HS-5 (cell line): ENCODE measurements around the gene PHACTR2.
"Not testable (repeated sequence)": the region's sequence is repeated elsewhere in the genome, so short reads cannot be mapped to it uniquely, and the experiment has no call there.

Source experiments
- DNase-seq: peaks from one replicate; pipeline ENCODE4 v3.0.0-alpha.2; 2012; ENCODE audit warnings: low read depth

PHACTR2 gene

DNA sequence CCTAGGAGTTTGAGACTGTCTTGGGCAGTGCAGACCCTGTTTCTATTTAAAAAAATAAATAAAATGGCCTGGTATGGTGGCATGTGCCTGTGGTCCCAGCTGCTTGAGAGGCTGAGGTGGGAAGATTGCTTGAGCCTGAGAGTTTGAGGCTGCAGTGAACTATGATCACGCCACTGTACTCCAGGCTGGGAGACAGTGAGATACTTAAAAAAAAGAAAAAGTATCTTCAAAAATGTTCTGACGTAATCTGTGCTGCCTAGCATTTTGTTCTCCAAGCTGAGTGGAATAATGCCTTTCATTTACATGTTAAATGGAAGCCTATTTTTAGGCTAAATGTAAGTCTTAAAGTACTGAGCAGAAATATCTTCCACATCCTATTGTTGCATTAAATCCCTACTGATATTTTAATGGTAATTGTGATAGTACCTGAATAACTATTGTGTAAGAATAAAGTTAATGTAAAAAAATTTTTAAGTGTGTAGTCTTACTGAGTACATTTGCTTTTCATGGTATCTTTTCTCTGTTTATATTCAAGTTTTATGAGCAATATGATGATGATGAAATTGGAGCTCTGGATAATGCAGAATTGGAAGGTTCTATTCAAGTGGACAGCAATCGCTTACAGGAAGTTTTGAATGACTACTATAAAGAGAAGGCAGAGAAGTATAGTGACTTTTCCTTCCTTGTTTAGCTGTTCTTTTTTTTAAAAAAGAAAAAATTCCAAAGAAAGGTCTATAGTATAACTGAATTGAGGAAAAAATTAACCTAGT, 182.3 kb downstream of the PHACTR2 start:
- no peak for DNase-seq

DNA sequence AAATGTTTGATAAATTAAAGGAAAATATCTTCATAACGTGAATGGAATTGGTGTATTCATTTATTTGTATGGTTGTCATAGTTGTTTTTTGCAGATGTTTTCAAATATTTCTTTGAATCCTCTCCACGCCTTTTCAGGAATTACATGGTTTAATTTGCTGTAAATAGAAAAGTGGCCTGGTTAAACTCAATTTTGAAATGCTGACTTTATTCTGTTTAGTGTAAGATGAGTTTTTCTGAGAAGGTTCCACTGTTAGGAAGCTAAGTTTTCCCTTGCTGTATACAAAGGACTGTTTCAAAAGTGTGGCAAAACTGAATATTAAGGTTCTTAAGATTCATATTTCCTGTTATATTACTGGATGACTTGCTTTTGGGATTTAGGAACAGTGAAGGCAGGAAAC, 186.0 kb downstream of the PHACTR2 start:
- DNase-seq, result no peak

DNA sequence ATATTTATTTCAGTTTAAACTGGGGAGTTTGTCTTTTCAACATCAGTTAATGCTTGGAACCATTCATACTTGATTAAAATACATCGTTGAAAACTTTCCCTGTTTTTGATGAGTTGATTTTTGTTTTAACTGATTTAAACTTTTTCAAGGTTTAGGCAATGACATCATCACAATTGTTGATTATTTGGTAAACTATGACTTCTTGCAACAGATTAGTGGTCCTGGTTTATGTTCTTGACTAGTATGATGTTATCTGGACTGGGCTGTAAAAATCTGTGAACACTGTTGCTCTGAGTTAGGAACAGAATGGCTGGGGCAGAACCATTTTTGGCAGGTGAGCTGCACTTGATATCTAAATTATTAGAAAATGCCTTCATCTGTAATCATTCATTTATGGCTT, 186.5 kb downstream of the PHACTR2 start, which contains the start of gene ZC2HC1B:
Gene ZC2HC1B (plus strand): TSS at position 241 of the 400 bp plus-strand sequence. CDS start 66 bp downstream, at position 307.
- no peak for DNase-seq

DNA sequence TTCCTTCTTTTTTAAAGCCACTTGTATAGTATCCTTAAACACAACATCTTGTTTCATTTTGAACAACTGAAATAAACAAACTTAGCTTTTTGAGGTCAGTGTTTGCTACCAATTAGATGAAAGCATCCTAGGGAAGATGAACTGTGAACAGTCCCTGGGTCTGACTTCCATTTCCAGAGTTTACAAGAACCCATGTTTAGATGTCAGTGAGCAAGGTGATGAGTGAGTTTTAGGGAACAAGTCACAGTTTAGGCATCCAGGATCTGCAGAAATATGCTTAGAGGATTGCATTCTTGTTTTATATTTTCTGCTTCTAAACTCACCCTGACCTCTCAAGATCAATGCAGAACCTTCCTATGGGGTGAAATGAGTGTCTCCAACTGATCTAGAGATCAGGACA, 189.5 kb downstream of the PHACTR2 start:
- no peak for DNase-seq

DNA sequence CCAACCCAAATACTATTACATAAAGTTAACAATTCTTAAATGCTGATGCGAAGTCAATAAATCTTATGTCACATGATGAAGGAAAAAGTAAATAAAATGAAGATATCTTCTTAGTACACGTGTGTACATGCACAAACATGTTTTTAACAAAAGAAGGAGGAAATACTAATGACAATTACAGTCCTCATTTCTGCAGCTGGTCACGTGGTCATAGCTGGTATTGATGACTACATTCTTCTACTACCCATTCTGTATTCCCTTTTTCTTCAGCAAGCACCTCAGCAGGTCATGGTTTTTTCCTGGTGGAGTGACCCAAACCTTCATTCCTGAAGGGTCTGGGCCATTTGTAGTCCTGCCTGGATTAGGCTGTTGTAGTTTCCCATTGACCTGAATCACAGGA, 191.0 kb downstream of the PHACTR2 start:
- DNase-seq, result not testable (repeated sequence)

DNA sequence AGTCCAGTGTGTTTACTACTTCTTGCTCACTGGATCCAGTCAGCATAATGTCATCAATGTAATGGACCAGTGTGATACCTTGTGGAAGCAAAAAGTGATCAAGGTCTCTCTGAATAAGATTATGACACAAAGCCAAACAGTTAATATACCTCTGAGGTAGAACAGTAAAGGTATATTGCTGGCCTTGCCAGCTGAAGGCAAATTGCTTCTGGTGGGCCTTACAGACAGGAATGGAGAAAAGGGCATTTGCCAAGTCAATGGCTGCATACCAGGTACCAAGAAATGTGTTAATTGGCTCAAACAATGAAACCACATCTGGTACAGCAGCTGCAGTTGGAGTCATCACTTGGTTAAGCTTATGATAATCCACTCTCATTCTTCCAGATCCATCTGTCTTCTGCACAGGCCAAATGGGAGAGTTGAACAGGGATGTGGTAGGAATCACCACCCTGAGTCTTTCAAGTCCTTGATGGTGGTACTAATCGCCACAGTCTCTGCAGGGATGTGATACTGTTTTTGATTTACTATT, 193.5 kb downstream of the PHACTR2 start:
- not testable (repeated sequence) for DNase-seq

DNA sequence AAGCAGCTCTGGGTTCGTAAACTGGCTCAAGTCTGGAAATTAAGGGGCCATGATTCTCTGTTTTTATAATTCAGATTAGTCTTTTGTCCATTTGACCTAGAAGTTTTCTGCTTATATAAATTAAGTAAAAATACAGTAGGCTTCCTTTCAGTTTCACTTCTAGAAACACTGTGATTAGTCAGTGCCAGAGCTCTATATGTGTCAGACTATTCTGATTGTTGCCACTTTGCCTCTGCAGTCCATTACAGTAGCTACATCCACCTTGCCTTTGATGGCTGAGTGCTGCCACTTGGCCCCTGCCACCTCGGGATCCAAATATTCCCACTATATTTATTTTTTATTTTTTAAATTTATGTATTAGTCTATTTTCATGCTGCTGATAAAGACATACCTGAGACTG, 194.4 kb downstream of the PHACTR2 start:
- no peak for DNase-seq

DNA sequence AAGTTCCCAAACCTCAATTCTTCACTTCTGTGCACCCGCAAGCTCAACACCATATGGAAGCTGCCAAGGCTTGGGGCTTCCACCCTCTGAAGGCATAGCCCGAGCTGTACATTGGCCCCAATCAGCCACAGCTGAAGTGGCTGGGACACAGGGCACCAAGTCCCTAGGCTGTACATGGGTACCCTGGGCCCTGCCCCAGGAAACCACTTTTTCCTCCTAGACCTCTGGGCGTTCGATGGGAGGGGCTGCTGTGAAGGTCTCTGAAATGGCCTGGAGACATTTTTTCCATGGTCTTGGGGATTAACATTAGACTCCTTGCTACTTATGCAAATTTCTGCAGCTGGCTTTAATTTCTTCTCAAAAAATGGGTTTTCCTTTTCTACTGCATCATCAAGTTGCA, 195.8 kb downstream of the PHACTR2 start:
- DNase-seq, result not testable (repeated sequence)

DNA sequence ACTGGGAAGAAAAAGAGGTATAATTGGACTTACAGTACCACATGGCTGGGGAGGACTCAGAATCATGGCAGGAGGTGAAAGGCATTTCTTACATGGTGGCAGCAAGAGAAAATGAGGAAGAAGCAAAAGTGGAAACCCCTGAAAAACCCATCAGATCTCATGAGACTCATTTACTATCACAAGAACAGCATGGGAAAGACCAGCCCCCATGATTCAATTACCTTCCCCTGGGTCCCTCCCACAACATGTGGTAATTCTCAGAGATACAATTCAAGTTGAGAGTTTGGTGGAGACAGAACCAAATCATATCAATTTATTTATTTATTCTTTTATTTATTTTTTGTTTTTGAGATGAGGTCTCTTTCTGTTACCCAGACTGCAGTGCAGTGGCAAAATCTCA, 196.7 kb downstream of the PHACTR2 start:
- DNase-seq, result not testable (repeated sequence)

DNA sequence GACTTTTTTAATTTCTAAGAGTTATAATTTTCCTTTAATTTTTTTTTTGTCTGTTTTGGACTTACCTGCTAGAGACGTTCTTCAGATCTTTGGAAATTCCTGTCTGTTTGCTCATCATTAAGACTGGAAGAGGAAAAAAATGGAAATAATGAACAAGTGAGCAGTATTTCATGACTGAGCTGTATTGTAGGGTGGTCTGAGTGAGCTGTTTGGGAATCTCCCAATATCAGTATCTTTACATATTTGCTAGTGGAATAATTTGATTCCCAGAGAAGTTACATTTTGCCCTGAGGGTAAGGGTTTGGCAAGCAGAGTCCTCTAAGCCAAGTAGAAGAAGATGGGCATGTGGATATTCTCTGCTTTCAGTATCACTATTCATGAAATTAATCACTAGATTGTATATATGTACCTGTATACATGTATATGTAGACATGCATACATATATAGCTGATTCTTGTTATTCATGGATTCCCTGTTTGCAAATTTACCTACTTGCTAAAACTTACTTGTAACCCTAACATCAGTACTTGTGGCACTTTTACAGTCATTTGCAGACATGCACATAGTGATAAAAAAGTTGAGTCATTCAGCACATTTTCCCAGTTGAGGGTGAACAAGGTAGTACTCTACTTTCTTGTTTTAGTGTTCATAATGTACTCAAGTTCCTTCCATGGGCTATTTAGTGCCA, 200.0 kb downstream of the PHACTR2 start:
- DNase-seq, result no peak

DNA sequence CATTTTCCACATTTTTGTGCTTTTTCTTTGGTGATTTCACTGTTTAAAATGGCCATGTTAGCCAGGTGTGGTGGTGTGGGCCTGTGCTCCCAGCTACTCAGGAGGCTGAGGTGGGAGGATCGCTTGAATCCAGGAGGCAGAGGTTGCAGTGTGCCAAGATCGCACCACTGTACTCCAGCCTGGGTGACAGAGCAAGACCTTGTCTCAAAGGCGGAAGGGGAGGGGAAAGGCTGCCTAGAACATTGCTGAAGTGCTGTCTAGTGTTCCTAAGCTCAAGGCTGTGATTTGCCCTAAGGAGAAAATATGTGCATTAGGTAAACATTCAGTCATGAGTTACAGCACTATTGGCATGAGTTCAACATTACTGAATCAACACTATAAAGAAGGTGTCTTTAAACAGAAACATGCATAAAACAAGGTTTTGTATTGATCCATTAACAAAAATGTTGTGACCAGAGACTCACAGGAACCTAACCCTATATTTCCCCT, 200.6 kb downstream of the PHACTR2 start:
- DNase-seq, result no peak

DNA sequence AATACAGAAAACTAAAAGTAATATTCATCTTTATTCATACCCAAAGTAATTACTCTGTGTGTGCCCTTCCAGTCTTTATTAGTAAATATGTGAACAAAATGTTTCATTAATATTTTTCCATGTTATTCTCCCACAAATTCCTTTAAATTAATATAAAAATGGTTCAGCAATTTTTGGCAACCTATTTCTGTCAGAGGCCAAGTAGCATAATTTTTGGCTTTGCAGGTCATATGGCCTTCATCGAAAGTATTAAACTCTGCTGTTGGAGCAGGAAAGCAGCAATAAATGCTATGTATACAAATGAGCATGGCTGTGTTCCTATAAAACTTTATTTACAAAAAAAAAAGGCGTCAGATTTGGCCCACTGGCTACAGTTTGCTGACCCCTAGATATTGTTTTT, 202.6 kb downstream of the PHACTR2 start:
- no peak for DNase-seq
